22Rv1 (cell line): ENCODE measurements around the gene APOC3.

Source experiments
- ZFX ChIP-seq: fragments of 450-650 bp; IDR thresholded peaks from 2 replicates; pipeline ENCODE4 v1.6.1; 2017; ENCODE audit warnings: antibody characterized with exemption, borderline replicate concordance
- TF ChIP-seq, protein P1 (sequence below): fragments of 450-650 bp; IDR thresholded peaks from 2 replicates; pipeline ENCODE4 v1.5.1; 2017; ENCODE audit warnings: mild to moderate bottlenecking

DNA sequence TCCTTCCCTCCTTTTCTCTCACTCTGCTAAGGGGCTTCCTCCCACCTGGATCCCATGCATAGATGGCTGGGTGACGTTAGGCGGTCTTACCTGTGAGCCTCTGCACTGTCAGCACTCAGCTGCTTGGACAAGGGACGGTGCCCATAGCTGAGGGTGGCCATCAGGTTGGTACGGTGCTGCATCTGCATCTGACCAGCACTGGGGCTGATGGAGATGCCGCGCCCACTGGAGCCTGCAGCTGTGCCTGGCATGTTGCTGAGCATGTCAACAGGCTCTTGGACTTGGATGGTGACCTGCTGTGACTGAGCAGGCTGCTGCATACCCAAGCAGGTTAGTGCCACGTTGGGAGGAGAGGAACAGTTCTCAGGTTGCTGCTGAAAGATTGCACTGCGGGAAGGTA is 29.5 kb downstream of the APOC3 start:
- no peak for TF ChIP-seq ZFX
- TF ChIP-seq, protein P1, sequence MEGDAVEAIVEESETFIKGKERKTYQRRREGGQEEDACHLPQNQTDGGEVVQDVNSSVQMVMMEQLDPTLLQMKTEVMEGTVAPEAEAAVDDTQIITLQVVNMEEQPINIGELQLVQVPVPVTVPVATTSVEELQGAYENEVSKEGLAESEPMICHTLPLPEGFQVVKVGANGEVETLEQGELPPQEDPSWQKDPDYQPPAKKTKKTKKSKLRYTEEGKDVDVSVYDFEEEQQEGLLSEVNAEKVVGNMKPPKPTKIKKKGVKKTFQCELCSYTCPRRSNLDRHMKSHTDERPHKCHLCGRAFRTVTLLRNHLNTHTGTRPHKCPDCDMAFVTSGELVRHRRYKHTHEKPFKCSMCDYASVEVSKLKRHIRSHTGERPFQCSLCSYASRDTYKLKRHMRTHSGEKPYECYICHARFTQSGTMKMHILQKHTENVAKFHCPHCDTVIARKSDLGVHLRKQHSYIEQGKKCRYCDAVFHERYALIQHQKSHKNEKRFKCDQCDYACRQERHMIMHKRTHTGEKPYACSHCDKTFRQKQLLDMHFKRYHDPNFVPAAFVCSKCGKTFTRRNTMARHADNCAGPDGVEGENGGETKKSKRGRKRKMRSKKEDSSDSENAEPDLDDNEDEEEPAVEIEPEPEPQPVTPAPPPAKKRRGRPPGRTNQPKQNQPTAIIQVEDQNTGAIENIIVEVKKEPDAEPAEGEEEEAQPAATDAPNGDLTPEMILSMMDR, result no peak
